Psoas muscle (tissue), 8 donors: ENCODE measurements around the gene RHBDD3. TPM values are rescaled to one million over a fixed set of nuclear protein-coding genes. Genes with fewer than 3 reads are reported as not detected.

ENCODE experiments used
- ATAC-seq, 4 donors: fragments of 200-7000 bp; cut with Tn5 transposase; one replicate each; pipeline ENCODE4 v1.9.1; 2020; ENCODE audit warnings: moderate library complexity in 3 of 4, mild to moderate bottlenecking in 2 of 4
- DNase-seq, 2 donors: peaks; one replicate each; pipeline ENCODE4 v3.0.0-alpha.2; 2020
- H3K27ac ChIP-seq: fragments of 200-600 bp; one replicate; pipeline ENCODE4 v1.8.0; 2022
- H3K27me3 ChIP-seq, 3 donors: fragments of 200-600 bp in 1 of 3; one replicate each; pipeline versions ENCODE4 v1.6.1 to v1.8.0; 2013 to 2022; ENCODE audit warnings: low read length in 2 of 3, mild to moderate bottlenecking in 2 of 3, moderate library complexity in 1 of 3; ENCODE audit not compliant: insufficient read depth in 3 of 3
- H3K36me3 ChIP-seq, 2 donors: fragments of 200-600 bp in 1 of 2; one replicate each; pipeline versions ENCODE4 v1.6.1 to v1.8.0; 2013 to 2022; ENCODE audit warnings: low read depth in 1 of 2, mild to moderate bottlenecking in 1 of 2, moderate library complexity in 1 of 2; ENCODE audit not compliant: insufficient read depth in 1 of 2
- H3K4me1 ChIP-seq: fragments of 200-600 bp; one replicate; pipeline ENCODE4 v1.8.0; 2022
- H3K4me3 ChIP-seq: fragments of 200-600 bp; one replicate; pipeline ENCODE4 v1.8.0; 2022; ENCODE audit warnings: mild to moderate bottlenecking
- H3K9me3 ChIP-seq: fragments of 200-600 bp; one replicate; pipeline ENCODE4 v1.8.0; 2022
- CTCF ChIP-seq: fragments of 200-600 bp; IDR thresholded peaks from one replicate; pipeline ENCODE4 v1.8.0; 2022; ENCODE audit warnings: antibody characterized with exemption
- WGBS, 3 donors: extraction: QIAGEN DNeasy Blood & Tissue Kit; methylation state at CpG; one replicate each; pipeline versions ENCODE4 v1.1.6 to v1.1.7; 2013; 5-methylcytosine and 5-hydroxymethylcytosine counted together
- intact Hi-C, 2 donors: fragments of 100-400 bp; cut with DNase I; formaldehyde crosslinking; loops; one replicate each; pipeline versions ENCODE4 v1.11.0 to v1.14.2; 2022
- polyA plus RNA-seq, 3 donors: library from polyadenylated mRNA; stranded (reverse); fragments of 200-250 nt; gene quantifications; one replicate each; pipeline ENCODE4 v1.2.3, GENCODE V29; 2013
- total RNA-seq, 4 donors: library from RNA; stranded (reverse); fragmentation: NEBNext Ultra II Directional in 2 of 4; extraction: Animal tissue kit (Norgen Biotek cat#: 25700) in 2 of 4; gene quantifications; one replicate each; pipeline versions ENCODE4 v1.2.1 to v1.2.4, GENCODE V29; 2021 to 2023
- donor health status: healthy with polysubstance abuse.
- donor health status: DM: no; HTN: no; CAD: no; lungs with moderate emphysema.
- donor health status: Bipolar disorder and iron deficiency.
- donor health status: healthy.
- donor health status: DM: yes; HTN: yes; CAD: no.
- donor health status: DM: no; HTN: no; CAD: no.
- donor health status: DM: no; HTN: no; CAD: no.
- donor health status: DM: yes; HTN: yes; CAD: no.

RHBDD3 gene
- total and polyA plus RNA-seq, 7 donors = 10.6 to 36.5 (median 20.3) TPM

GRCh38 chr22:29269731-29270474 lies 2.1 kb upstream of the RHBDD3 start:
- H3K27ac ChIP-seq = peak overlapping the region; percentile 44
- H3K4me1 ChIP-seq = peaks cover 58% of the 10 kb centered on the region
- peak overlapping the region; percentile 94 for H3K4me3 ChIP-seq
- no peaks in the 10 kb centered on the region for H3K9me3 ChIP-seq
- intact Hi-C loops = loop anchor here in 1 of 2 donors (5.0 kb wide), 1 partner anchor 37 kb away; the partner anchor contains the start of gene GAS2L1
- no peak for TF ChIP-seq CTCF
- DNase-seq (no peak), ATAC-seq (no peak)
- peaks cover 6 to 45% of the 10 kb centered on the region in 2 donors for H3K36me3 ChIP-seq
- 9 to 14% (median 9%) methylated on average over 13 of the region's 13 CpGs for WGBS, 3 donors
- H3K27me3 ChIP-seq = no peaks in the 10 kb centered on the region

GRCh38 chr22:29269230-29269604 lies 1.4 kb upstream of the RHBDD3 start:
- Histone ChIP-seq H3K27ac (peak overlapping the region; percentile 100), H3K4me1 (peaks cover 53% of the 10 kb centered on the region), H3K27me3 (no peaks in the 10 kb centered on the region), H3K4me3 (peak overlapping the region; percentile 94), H3K36me3 (peaks cover 3 to 45% of the 10 kb centered on the region in 2 donors), H3K9me3 (no peaks in the 10 kb centered on the region)
- no peak for TF ChIP-seq CTCF
- intact Hi-C loops = loop anchor here in 1 of 2 donors (5.0 kb wide), 1 partner anchor 38 kb away; the partner anchor contains the start of gene GAS2L1
- ATAC-seq (no peak), DNase-seq (no peak)
- 1 to 2% (median 1%) methylated on average over 14 of the region's 14 CpGs for WGBS, 3 donors

GRCh38 chr22:29268511-29269229 lies 889 bp upstream of the RHBDD3 start:
- peak; percentile 59 to 72 (median 69) for ATAC-seq
- intact Hi-C loops = loop anchor here in 1 of 2 donors (5.0 kb wide), 1 partner anchor 39 kb away; the partner anchor contains the start of gene GAS2L1
- H3K4me1 ChIP-seq = peaks cover 53% of the 10 kb centered on the region

GRCh38 chr22:29267462-29267857 lies 321 bp downstream of the RHBDD3 start:
- peaks cover 52% of the 10 kb centered on the region for H3K4me1 ChIP-seq
- H3K27me3 ChIP-seq = no peaks in the 10 kb centered on the region
- H3K36me3 ChIP-seq = peaks cover 0 to 36% of the 10 kb centered on the region in 2 donors
- H3K9me3 ChIP-seq = no peaks in the 10 kb centered on the region
- intact Hi-C loops = loop anchor here in 1 of 2 donors (5.0 kb wide), 1 partner anchor 40 kb away; the partner anchor contains the start of gene GAS2L1
- TF ChIP-seq CTCF = no peak
- no peak for ATAC-seq
- WGBS, 3 donors = 0 to 1% (median 0%) methylated on average over 32 of the region's 32 CpGs
- no peak for DNase-seq
- peak overlapping the region; percentile 94 for H3K4me3 ChIP-seq
- H3K27ac ChIP-seq = peak overlapping the region; percentile 100

More at GRCh38 chr22:29268511-29269229, 889 bp upstream of the RHBDD3 start:
- no peak for TF ChIP-seq CTCF
- Histone ChIP-seq H3K36me3 (peaks cover 0 to 44% of the 10 kb centered on the region in 2 donors), H3K27ac (peak overlapping the region; percentile 100), H3K9me3 (no peaks in the 10 kb centered on the region), H3K27me3 (no peaks in the 10 kb centered on the region), H3K4me3 (peak overlapping the region; percentile 94)
- WGBS, 3 donors = 0% methylated on average over 33 to 51 of the region's 51 CpGs
- DNase-seq = peak; percentile 81 to 89
